Measurements from ENCODE around the gene ALG1. TPM values are rescaled to one million over a fixed set of nuclear protein-coding genes. Genes with fewer than 3 reads are reported as not detected.
"Not testable (repeated sequence)": the region's sequence is repeated elsewhere in the genome, so short reads cannot be mapped to it uniquely, and the experiment has no call there.

Gene ALG1
- total and polyA plus RNA-seq, 2 of the 13 experiments (the other 11 are each of a cell fraction or from before 2014, with no cell fraction given) = 43.3 to 75.6 TPM

DNA sequence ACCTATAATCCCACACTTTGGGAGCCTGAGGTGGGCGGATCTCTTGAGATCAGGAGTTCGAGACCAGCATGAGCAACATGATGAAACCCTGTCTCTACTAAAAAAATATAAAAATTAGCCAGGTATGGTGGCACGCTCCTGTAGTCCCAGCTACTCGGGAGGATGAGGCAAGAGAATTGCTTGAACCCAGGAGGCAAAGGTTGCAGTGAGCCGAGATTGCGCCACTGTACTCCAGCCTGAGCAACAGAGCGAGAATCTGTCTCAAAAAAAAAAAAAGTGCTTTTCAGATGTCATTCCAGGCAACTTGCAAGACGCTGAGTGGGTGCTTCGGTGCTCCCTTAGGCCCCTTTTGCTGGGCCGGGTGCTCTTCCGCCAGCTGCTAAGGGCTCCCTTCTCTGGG is 27.1 kb upstream of the ALG1 start:
- DNase-seq (ENCODE audit: low spot score); H3K27me3 ChIP-seq (ENCODE audit: control insufficient read depth in 1 of 2, insufficient read depth in 2 of 2, low read length in 2 of 2); H3K4me2 ChIP-seq (ENCODE audit: low read depth, low read length); H3K36me3 ChIP-seq (replicated peaks in 1 of 2; ENCODE audit: control insufficient read depth in 1 of 2, insufficient read depth in 2 of 2, low read length in 2 of 2); CTCF ChIA-PET (ENCODE audit: low intra/inter-chr PET ratio, low total read pairs); H3K9me3 ChIP-seq (ENCODE audit: low read length); H4K20me1 ChIP-seq (ENCODE audit: insufficient read depth, low read length); in situ Hi-C loops (cut with HindIII; ENCODE audit: extremely low pct_ligation_motif_present, low pct_unique_long_range_greater_than_20kb); H3K4me3 ChIP-seq (replicated peaks in 1 of 3; ENCODE audit: insufficient read depth in 1 of 3, low read depth in 2 of 3, low read length in 3 of 3); POLR2A ChIA-PET; H2AFZ ChIP-seq (ENCODE audit: low read length); BruUV-seq (replicated peaks); intact Hi-C loops (cut with micrococcal nuclease; ENCODE audit: unreplicated experiment); H3K27ac ChIP-seq (ENCODE audit: extremely low read length, insufficient read depth, low read length); H3K79me2 ChIP-seq (ENCODE audit: insufficient read depth, low read length); ATAC-seq; H3K9ac ChIP-seq (ENCODE audit: insufficient read depth, low read depth, low read length); TF ChIP-seq HNF4G (CRISPR knock-in tag; IDR thresholded peaks at IDR 0.05; ENCODE audit: borderline replicate concordance, low read depth): not testable (repeated sequence)
- 47% methylated on average over 11 of the region's 11 CpGs for WGBS (ENCODE audit: low lambda C conversion rate)
- TF ChIP-seq CEBPB (IDR thresholded peaks at IDR 0.05; ENCODE audit: borderline replicate concordance, low read depth, low read length) (peak; percentile 52; the same call in 1 of the 2 replicates), HNF4A (CRISPR knock-in tag; IDR thresholded peaks at IDR 0.05) (peak; percentile 56), HNF4G (IDR thresholded peaks at IDR 0.05; ENCODE audit: borderline replicate concordance, low read depth, low read length) (peak; percentile 45), ZNF460 (CRISPR knock-in tag; IDR thresholded peaks at IDR 0.05; ENCODE audit: borderline replicate concordance) (peak; percentile 77), ZNF773 (CRISPR knock-in tag; IDR thresholded peaks at IDR 0.05; ENCODE audit: borderline replicate concordance) (0 out of 2 replicates have a peak, but pooled peaks have one; percentile 26), ZNF263 (CRISPR knock-in tag; IDR thresholded peaks at IDR 0.05) (peak; percentile 45; the same call in 1 of the 2 replicates), ADNP (CRISPR knock-in tag; IDR thresholded peaks at IDR 0.05) (0 out of 2 replicates have a peak, but pooled peaks have one; percentile 14), CEBPG (CRISPR knock-in tag; IDR thresholded peaks at IDR 0.05) (peak; percentile 45; the same call in 1 of the 2 replicates)
- TF ChIP-seq, protein P1, sequence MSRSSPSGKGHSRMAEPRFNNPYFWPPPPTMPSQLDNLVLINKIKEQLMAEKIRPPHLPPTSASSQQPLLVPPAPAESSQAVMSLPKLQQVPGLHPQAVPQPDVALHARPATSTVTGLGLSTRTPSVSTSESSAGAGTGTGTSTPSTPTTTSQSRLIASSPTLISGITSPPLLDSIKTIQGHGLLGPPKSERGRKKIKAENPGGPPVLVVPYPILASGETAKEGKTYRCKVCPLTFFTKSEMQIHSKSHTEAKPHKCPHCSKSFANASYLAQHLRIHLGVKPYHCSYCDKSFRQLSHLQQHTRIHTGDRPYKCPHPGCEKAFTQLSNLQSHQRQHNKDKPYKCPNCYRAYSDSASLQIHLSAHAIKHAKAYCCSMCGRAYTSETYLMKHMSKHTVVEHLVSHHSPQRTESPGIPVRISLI (CRISPR knock-in tag; IDR thresholded peaks at IDR 0.05; ENCODE audit: borderline replicate concordance) = peak; percentile 22; the same call in 1 of the 2 replicates
- FAIRE-seq = peak; percentile 26
- H3K4me1 ChIP-seq (ENCODE audit: insufficient read depth, low read length) = peaks cover 54% of the 10 kb centered on the region
